22Rv1 (cell line): Measurements from ENCODE around the gene PHACTR4.
"Not testable (repeated sequence)": the region's sequence is repeated elsewhere in the genome, so short reads cannot be mapped to it uniquely, and the experiment has no call there.

Source experiments
- H3K27ac ChIP-seq: fragments of 450-650 bp; 2 replicates; pipeline ENCODE4 v1.5.1; 2017
- CTCF ChIP-seq: fragments of 450-650 bp; IDR thresholded peaks from 2 replicates; pipeline ENCODE4 v1.5.1; 2017; ENCODE audit warnings: mild to moderate bottlenecking
- ZFX ChIP-seq: fragments of 450-650 bp; IDR thresholded peaks from 2 replicates; pipeline ENCODE4 v1.6.1; 2017; ENCODE audit warnings: antibody characterized with exemption, borderline replicate concordance

PHACTR4 gene

GRCh38 chr1:28378906-28379305, 9.4 kb downstream of the PHACTR4 start:
- TF ChIP-seq CTCF, result no peak
- TF ChIP-seq ZFX, result no peak
- H3K27ac ChIP-seq, result no peak overlapping the region

- H3K27ac ChIP-seq, result peak overlapping the region; percentile 43
- no peak for TF ChIP-seq CTCF
- no peak for TF ChIP-seq ZFX
Measured at GRCh38 chr1:28380394-28380793, 10.9 kb downstream of the PHACTR4 start.

- not testable (repeated sequence) for H3K27ac ChIP-seq
Measured at GRCh38 chr1:28383785-28384184, 14.2 kb downstream of the PHACTR4 start.

GRCh38 chr1:28392027-28392652, 22.6 kb downstream of the PHACTR4 start:
- TF ChIP-seq CTCF, result no peak
- TF ChIP-seq ZFX, result no peak
- no peak overlapping the region for H3K27ac ChIP-seq

GRCh38 chr1:28394136-28394535, 24.6 kb downstream of the PHACTR4 start:
- TF ChIP-seq ZFX (no peak), CTCF (no peak)
- H3K27ac ChIP-seq, result no peak overlapping the region

- TF ChIP-seq ZFX, result no peak
- TF ChIP-seq CTCF, result no peak
- no peak overlapping the region for H3K27ac ChIP-seq
Measured at GRCh38 chr1:28395181-28395580, 25.6 kb downstream of the PHACTR4 start.

GRCh38 chr1:28401760-28402159, 32.2 kb downstream of the PHACTR4 start:
- H3K27ac ChIP-seq, result no peak overlapping the region
- TF ChIP-seq CTCF (no peak), ZFX (no peak)

GRCh38 chr1:28409090-28409489, 39.5 kb downstream of the PHACTR4 start:
- no peak overlapping the region for H3K27ac ChIP-seq
- TF ChIP-seq CTCF (no peak), ZFX (no peak)
